HepG2 (cell line): ENCODE results near the gene SMTNL1. TPM values are rescaled to one million over a fixed set of nuclear protein-coding genes. Genes with fewer than 3 reads are reported as not detected.

Experiments
- AGO2 ChIP-seq: fragments of 200-400 bp; formaldehyde crosslinking; optimal IDR thresholded peaks from 2 replicates; pipeline ENCODE3; 2017; ENCODE audit warnings: mild to moderate bottlenecking, low read depth, low read length, moderate library complexity
- AKNA ChIP-seq: sonication (generic); formaldehyde crosslinking; IDR thresholded peaks from 2 replicates; pipeline ENCODE4 v1.4.0; 2020; ENCODE audit warnings: missing genetic modification reagents, borderline replicate concordance
- CENPX ChIP-seq: sonication (generic); formaldehyde crosslinking; IDR thresholded peaks from 2 replicates; pipeline ENCODE4 v1.9.0; 2021; ENCODE audit warnings: mild to moderate bottlenecking, missing genetic modification reagents, moderate library complexity
- CERS6 ChIP-seq: sonication (generic); formaldehyde crosslinking; IDR thresholded peaks from 2 replicates; pipeline ENCODE4 v1.5.0; 2020; ENCODE audit warnings: missing genetic modification reagents
- HBP1 ChIP-seq: IDR thresholded peaks from 2 replicates; pipeline ENCODE4 v1.6.1; 2016; ENCODE audit warnings: low read depth, control low read depth
- IKZF4 ChIP-seq: sonication (generic); formaldehyde crosslinking; IDR thresholded peaks from 2 replicates; pipeline ENCODE4 v1.5.1; 2020; ENCODE audit warnings: borderline replicate concordance, mild to moderate bottlenecking, low read depth, missing genetic modification reagents; ENCODE audit errors: not compliant biosample characterization
- KDM2A ChIP-seq: sonication (generic); formaldehyde crosslinking; IDR thresholded peaks from 2 replicates; pipeline ENCODE4 v1.4.0; 2020; ENCODE audit warnings: low read depth, missing genetic modification reagents, borderline replicate concordance
- NBN ChIP-seq: fragments of 450-650 bp; conservative IDR thresholded peaks from 2 replicates; pipeline ENCODE4 v1.6.1; 2017
- ONECUT2 ChIP-seq: sonication (generic); formaldehyde crosslinking; IDR thresholded peaks from 2 replicates; pipeline ENCODE4 v1.4.0; 2020; ENCODE audit warnings: missing genetic modification reagents
- PATZ1 ChIP-seq: sonication (generic); formaldehyde crosslinking; IDR thresholded peaks from 2 replicates; pipeline ENCODE4 v1.4.0; 2020; ENCODE audit warnings: missing genetic modification reagents
- PHF5A ChIP-seq: IDR thresholded peaks from one replicate; pipeline ENCODE4 v1.6.1; 2018; ENCODE audit warnings: low read depth, missing genetic modification reagents; ENCODE audit not compliant: unreplicated experiment
- TCF12 ChIP-seq, 2 experiments: fragments of 450-650 bp in 1 of 2; sonication (generic) in 1 of 2; formaldehyde crosslinking in 1 of 2; IDR thresholded peaks; 2 replicates each; pipeline versions ENCODE4 v1.6.1 to v1.8.0; 2017 to 2022; ENCODE audit warnings: antibody characterized with exemption in 1 of 2, mild to moderate bottlenecking in 1 of 2, missing genetic modification reagents in 1 of 2, moderate library complexity in 1 of 2
- ZBTB44 ChIP-seq: sonication (generic); formaldehyde crosslinking; IDR thresholded peaks from 2 replicates; pipeline ENCODE4 v1.4.0; 2020; ENCODE audit warnings: missing genetic modification reagents
- ZNF230 ChIP-seq: sonication (generic); formaldehyde crosslinking; IDR thresholded peaks from 2 replicates; pipeline ENCODE4 v1.4.0; 2020; ENCODE audit warnings: mild to moderate bottlenecking, missing genetic modification reagents
- ZNF30 ChIP-seq: sonication (generic); formaldehyde crosslinking; IDR thresholded peaks from 2 replicates; pipeline ENCODE4 v1.5.0; 2020; ENCODE audit warnings: mild to moderate bottlenecking, missing genetic modification reagents
- ZNF724P ChIP-seq: sonication (generic); formaldehyde crosslinking; IDR thresholded peaks from 2 replicates; pipeline ENCODE4 v1.8.0; 2022; ENCODE audit warnings: missing genetic modification reagents, borderline replicate concordance
- ZNF776 ChIP-seq: sonication (generic); formaldehyde crosslinking; IDR thresholded peaks from 2 replicates; pipeline ENCODE4 v1.4.0; 2020; ENCODE audit warnings: mild to moderate bottlenecking, missing genetic modification reagents
- polyA plus RNA-seq, 8 experiments: library from polyadenylated mRNA; depleted of rRNA in 3 of 8; stranded (reverse) in 7 of 8; unstranded in 1 of 8; fragments of >200 nt; fragmentation: Illumina TruSeq in 4 of 8; extraction: Trizol in 4 of 8; gene quantifications; 2 replicates each; pipeline versions ENCODE4 v1.2.1 to v1.2.3, GENCODE V29; 2011 to 2016; ENCODE audit warnings: low read depth in 4 of 8, missing spikeins in 1 of 8, mixed read lengths in 1 of 8; ENCODE audit not compliant: insufficient read depth in 1 of 8
- total RNA-seq, 5 experiments: library from RNA; depleted of rRNA; stranded (reverse); fragments of >200 nt; fragmentation: Illumina TruSeq; extraction: Trizol; gene quantifications; 2 replicates each; pipeline ENCODE4 v1.2.3, GENCODE V29; 2016; ENCODE audit warnings: low read depth in 1 of 5

Gene SMTNL1
- total and polyA plus RNA-seq, 2 of the 13 experiments (the other 11 are each of a cell fraction or from before 2014, with no cell fraction given): 0.04 TPM; not detected in 1

- TF ChIP-seq KDM2A (CRISPR knock-in tag) (peak; percentile 24; the same call in 1 of the 2 replicates), CENPX (no peak), ONECUT2 (CRISPR knock-in tag) (no peak), ZBTB44 (CRISPR knock-in tag) (no peak), AGO2 (no peak), ZNF230 (CRISPR knock-in tag) (peak; percentile 33), NBN (no peak), AKNA (CRISPR knock-in tag) (no peak), IKZF4 (CRISPR knock-in tag) (no peak), PHF5A (CRISPR knock-in tag) (no peak), ZNF776 (CRISPR knock-in tag) (no peak; the same call in 1 of the 2 replicates), ZNF30 (CRISPR knock-in tag) (no peak), CERS6 (CRISPR knock-in tag) (no peak), TCF12 (IDR thresholded peaks at IDR 0.05) (no peak), TCF12 (CRISPR knock-in tag; IDR thresholded peaks at IDR 0.05) (no peak), ZNF724P (no peak; the same call in 1 of the 2 replicates), PATZ1 (CRISPR knock-in tag) (peak; percentile 98), HBP1 (peak; percentile 85; the same call in 1 of the 2 replicates)
Measured at GRCh38 chr11:57514538-57515331, 22.7 kb upstream of the SMTNL1 start (continued).
